ENCODE data around the gene GBGT1.
"Not testable (repeated sequence)": the region's sequence is repeated elsewhere in the genome, so short reads cannot be mapped to it uniquely, and the experiment has no call there.

GBGT1 gene

GRCh38 chr9:133194597-133194996, 30.9 kb upstream of the GBGT1 start:
- no peak for DNase-seq

- DNase-seq: no peak
Observed at GRCh38 chr9:133191989-133192388, 28.3 kb upstream of the GBGT1 start.

GRCh38 chr9:133189826-133190225, 26.1 kb upstream of the GBGT1 start:
- DNase-seq: no peak

GRCh38 chr9:133188843-133189180, 25.1 kb upstream of the GBGT1 start:
- no peak for DNase-seq

GRCh38 chr9:133188006-133188842, 24.5 kb upstream of the GBGT1 start:
- no peak for DNase-seq

GRCh38 chr9:133187561-133188005, 23.9 kb upstream of the GBGT1 start:
- DNase-seq: no peak

- DNase-seq: no peak
Observed at GRCh38 chr9:133186736-133187135, 23.0 kb upstream of the GBGT1 start.

- no peak for DNase-seq
Observed at GRCh38 chr9:133184971-133185370, 21.3 kb upstream of the GBGT1 start.

GRCh38 chr9:133182151-133182550, 18.4 kb upstream of the GBGT1 start:
- no peak for DNase-seq

GRCh38 chr9:133181561-133181960, 17.8 kb upstream of the GBGT1 start:
- DNase-seq: no peak

GRCh38 chr9:133180953-133181352, 17.2 kb upstream of the GBGT1 start:
- no peak for DNase-seq

- no peak for DNase-seq
Observed at GRCh38 chr9:133173056-133173455, 9.3 kb upstream of the GBGT1 start.

GRCh38 chr9:133171161-133171961, 7.6 kb upstream of the GBGT1 start:
- no peak for DNase-seq

- no peak for DNase-seq
Observed at GRCh38 chr9:133170716-133171115, 7.0 kb upstream of the GBGT1 start.

- not testable (repeated sequence) for DNase-seq
Observed at GRCh38 chr9:133169687-133170086, 6.0 kb upstream of the GBGT1 start.

- DNase-seq: no peak
Observed at GRCh38 chr9:133169102-133169501, 5.4 kb upstream of the GBGT1 start.

GRCh38 chr9:133168432-133168831, 4.7 kb upstream of the GBGT1 start:
- DNase-seq: no peak

- DNase-seq: no peak
Observed at GRCh38 chr9:133167769-133168168, 4.1 kb upstream of the GBGT1 start.

GRCh38 chr9:133167096-133167730, 3.5 kb upstream of the GBGT1 start:
- no peak for DNase-seq

- DNase-seq: no peak
Observed at GRCh38 chr9:133166392-133166791, 2.7 kb upstream of the GBGT1 start.

GRCh38 chr9:133165452-133165730, 1.7 kb upstream of the GBGT1 start:
- no peak for DNase-seq

- no peak for DNase-seq
Observed at GRCh38 chr9:133164191-133164590, 477 bp upstream of the GBGT1 start.

GRCh38 chr9:133162861-133163503, 732 bp downstream of the GBGT1 start:
- no peak for DNase-seq

All from activated CD4-positive, alpha-beta T cell treated with anti-CD3 and anti-CD28 coated beads for 1 hour (primary cell).